Measurements from ENCODE around the gene KDM8. TPM values are rescaled to one million over a fixed set of nuclear protein-coding genes. Genes with fewer than 3 reads are reported as not detected.
A peak's percentile ranks its signal among the peaks of the same experiment; 100 is the strongest.

Gene KDM8
- total and polyA plus RNA-seq, 9 of the 15 experiments (the other 6 are each of a cell fraction or from before 2014, with no cell fraction given) = 0.61 to 9.1 (median 5.4) TPM

DNA sequence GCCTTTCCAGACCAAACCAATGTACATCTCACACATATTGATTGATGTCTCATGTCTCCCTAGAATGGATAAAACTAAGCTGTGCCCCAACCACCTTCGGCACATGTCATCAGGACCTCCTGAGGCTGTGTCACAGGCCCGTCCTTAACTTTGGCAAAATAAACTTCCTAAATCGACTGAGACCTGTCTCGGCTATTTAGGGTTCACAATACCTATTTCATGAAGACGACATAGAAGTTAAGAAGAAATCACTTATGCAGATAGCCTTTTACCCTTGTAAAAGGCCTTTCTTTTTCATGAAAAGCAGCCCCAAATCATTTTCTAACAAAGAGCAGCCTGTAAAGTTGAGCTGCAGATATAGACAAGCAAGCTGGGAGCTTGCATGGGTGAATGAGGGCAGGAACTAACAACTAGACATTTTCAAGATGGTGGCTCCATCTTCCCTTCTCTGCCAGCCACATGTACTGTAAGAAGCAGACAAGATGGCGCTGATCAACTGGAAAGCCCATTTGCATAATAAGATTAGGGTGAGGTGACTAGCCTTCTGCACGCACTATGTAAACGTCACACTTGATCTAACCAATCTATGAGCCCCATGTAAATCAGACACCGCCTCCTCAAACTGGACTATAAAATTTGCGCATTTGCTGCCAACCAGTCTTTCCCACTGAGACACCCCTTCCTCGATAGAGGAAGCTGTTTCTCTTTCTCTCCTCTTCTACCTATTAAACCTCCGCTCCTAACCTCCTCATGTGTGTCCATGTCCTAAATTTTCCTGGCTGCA is 4.7 kb upstream of the KDM8 start (continued):
- TF ChIP-seq, protein P1, sequence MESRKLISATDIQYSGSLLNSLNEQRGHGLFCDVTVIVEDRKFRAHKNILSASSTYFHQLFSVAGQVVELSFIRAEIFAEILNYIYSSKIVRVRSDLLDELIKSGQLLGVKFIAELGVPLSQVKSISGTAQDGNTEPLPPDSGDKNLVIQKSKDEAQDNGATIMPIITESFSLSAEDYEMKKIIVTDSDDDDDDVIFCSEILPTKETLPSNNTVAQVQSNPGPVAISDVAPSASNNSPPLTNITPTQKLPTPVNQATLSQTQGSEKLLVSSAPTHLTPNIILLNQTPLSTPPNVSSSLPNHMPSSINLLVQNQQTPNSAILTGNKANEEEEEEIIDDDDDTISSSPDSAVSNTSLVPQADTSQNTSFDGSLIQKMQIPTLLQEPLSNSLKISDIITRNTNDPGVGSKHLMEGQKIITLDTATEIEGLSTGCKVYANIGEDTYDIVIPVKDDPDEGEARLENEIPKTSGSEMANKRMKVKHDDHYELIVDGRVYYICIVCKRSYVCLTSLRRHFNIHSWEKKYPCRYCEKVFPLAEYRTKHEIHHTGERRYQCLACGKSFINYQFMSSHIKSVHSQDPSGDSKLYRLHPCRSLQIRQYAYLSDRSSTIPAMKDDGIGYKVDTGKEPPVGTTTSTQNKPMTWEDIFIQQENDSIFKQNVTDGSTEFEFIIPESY (CRISPR knock-in tag; IDR thresholded peaks at IDR 0.05) = no peak
- peak; percentile 97 for TF ChIP-seq POLR2B (IDR thresholded peaks at IDR 0.05; ENCODE audit: low read depth, partially characterized antibody)
- no peak for TF ChIP-seq TCF3 (CRISPR knock-in tag; IDR thresholded peaks at IDR 0.05)
- TF ChIP-seq ZNF311 (CRISPR knock-in tag; IDR thresholded peaks at IDR 0.05) = 0 out of 2 replicates have a peak, but pooled peaks have one; percentile 54
- TF ChIP-seq ERF (CRISPR knock-in tag; IDR thresholded peaks at IDR 0.05) = 0 out of 2 replicates have a peak, but pooled peaks have one; percentile 20
- TF ChIP-seq, protein P2, sequence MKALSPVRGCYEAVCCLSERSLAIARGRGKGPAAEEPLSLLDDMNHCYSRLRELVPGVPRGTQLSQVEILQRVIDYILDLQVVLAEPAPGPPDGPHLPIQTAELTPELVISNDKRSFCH (CRISPR knock-in tag; IDR thresholded peaks at IDR 0.05) = no peak
- TF ChIP-seq, protein P2 (tag; IDR thresholded peaks at IDR 0.05) = no peak
- TF ChIP-seq NBN (IDR thresholded peaks at IDR 0.05; ENCODE audit: low read depth) = 0 out of 2 replicates have a peak, but pooled peaks have one; percentile 46
- TF ChIP-seq, protein P3, sequence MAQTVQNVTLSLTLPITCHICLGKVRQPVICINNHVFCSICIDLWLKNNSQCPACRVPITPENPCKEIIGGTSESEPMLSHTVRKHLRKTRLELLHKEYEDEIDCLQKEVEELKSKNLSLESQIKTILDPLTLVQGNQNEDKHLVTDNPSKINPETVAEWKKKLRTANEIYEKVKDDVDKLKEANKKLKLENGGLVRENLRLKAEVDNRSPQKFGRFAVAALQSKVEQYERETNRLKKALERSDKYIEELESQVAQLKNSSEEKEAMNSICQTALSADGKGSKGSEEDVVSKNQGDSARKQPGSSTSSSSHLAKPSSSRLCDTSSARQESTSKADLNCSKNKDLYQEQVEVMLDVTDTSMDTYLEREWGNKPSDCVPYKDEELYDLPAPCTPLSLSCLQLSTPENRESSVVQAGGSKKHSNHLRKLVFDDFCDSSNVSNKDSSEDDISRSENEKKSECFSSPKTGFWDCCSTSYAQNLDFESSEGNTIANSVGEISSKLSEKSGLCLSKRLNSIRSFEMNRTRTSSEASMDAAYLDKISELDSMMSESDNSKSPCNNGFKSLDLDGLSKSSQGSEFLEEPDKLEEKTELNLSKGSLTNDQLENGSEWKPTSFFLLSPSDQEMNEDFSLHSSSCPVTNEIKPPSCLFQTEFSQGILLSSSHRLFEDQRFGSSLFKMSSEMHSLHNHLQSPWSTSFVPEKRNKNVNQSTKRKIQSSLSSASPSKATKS (CRISPR knock-in tag; IDR thresholded peaks at IDR 0.05) = no peak
- TF ChIP-seq CXXC5 (CRISPR knock-in tag; IDR thresholded peaks at IDR 0.05) = peak; percentile 54; the same call in 1 of the 2 replicates
- TF ChIP-seq HNRNPK (IDR thresholded peaks at IDR 0.05; ENCODE audit: low read depth, low read length, poor library complexity, severe bottlenecking) = no peak
- TF ChIP-seq ZNF766 (CRISPR knock-in tag; conservative IDR thresholded peaks at IDR 0.05) = peak; percentile 71; the same call in 1 of the 2 replicates
- TF ChIP-seq CEBPG (CRISPR knock-in tag; IDR thresholded peaks at IDR 0.05) = no peak
- TF ChIP-seq CEBPG (tag; conservative IDR thresholded peaks at IDR 0.05 in 1 of 2, IDR thresholded peaks at IDR 0.05 in 1 of 2) = 0 out of 4 replicates have a peak, but pooled peaks of 1 of the 2 experiments have one; percentile 7
- peak; percentile 92 for TF ChIP-seq KAT8 (IDR thresholded peaks at IDR 0.05; ENCODE audit: low read depth)
- TF ChIP-seq ESRRA (IDR thresholded peaks at IDR 0.05; ENCODE audit: borderline replicate concordance, low read depth) = peak; percentile 63; the same call in 1 of the 2 replicates
- no peak for TF ChIP-seq RFX7 (CRISPR knock-in tag; IDR thresholded peaks at IDR 0.05)
- TF ChIP-seq NFRKB (IDR thresholded peaks at IDR 0.05; ENCODE audit: low read depth) = peak; percentile 99
- TF ChIP-seq, protein P4, sequence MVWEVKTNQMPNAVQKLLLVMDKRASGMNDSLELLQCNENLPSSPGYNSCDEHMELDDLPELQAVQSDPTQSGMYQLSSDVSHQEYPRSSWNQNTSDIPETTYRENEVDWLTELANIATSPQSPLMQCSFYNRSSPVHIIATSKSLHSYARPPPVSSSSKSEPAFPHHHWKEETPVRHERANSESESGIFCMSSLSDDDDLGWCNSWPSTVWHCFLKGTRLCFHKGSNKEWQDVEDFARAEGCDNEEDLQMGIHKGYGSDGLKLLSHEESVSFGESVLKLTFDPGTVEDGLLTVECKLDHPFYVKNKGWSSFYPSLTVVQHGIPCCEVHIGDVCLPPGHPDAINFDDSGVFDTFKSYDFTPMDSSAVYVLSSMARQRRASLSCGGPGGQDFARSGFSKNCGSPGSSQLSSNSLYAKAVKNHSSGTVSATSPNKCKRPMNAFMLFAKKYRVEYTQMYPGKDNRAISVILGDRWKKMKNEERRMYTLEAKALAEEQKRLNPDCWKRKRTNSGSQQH (CRISPR knock-in tag; IDR thresholded peaks at IDR 0.05) = 0 out of 2 replicates have a peak, but pooled peaks have one; percentile 21
- TF ChIP-seq ZNF584 (CRISPR knock-in tag; IDR thresholded peaks at IDR 0.05; ENCODE audit: low read depth) = peak; percentile 76; the same call in 1 of the 2 replicates
- peak; percentile 51; the same call in 1 of the 2 replicates for TF ChIP-seq JUND (IDR thresholded peaks at IDR 0.05; ENCODE audit: borderline replicate concordance, low read depth, low read length)
- TF ChIP-seq JUND (tag; IDR thresholded peaks at IDR 0.05; ENCODE audit: borderline replicate concordance, low read depth, low read length) = peak; percentile 12; the same call in 1 of the 3 replicates

All from K562 (cell line).